Fibroblast of the conjunctiva (primary cell): ENCODE measurements around the gene PI16.
"Not testable (repeated sequence)": the region's sequence is repeated elsewhere in the genome, so short reads cannot be mapped to it uniquely, and the experiment has no call there.

ENCODE experiments used
- DNase-seq: peaks from one replicate; pipeline ENCODE4 v3.0.0-alpha.2; 2010; ENCODE audit warnings: low read depth

Gene PI16

DNA sequence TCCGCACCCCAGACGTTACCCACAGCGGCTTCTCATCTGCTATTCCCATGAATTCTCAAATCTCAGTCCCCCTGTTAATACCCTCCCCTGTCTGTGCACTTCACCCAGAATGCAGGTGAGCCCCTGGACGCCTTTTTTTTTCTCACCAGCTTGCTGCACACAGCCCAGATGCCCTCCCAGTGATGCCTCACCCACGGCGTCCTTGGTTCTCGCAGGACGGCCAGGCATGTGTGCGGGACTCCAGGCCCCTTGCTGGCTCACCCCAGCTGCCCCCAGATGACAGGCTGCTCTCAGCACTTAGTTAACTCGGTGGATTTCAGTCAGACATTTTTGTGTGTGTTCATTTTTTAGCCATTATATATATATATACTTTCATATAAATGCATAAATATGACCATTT lies 25.4 kb upstream of the PI16 start:
- no peak for DNase-seq

DNA sequence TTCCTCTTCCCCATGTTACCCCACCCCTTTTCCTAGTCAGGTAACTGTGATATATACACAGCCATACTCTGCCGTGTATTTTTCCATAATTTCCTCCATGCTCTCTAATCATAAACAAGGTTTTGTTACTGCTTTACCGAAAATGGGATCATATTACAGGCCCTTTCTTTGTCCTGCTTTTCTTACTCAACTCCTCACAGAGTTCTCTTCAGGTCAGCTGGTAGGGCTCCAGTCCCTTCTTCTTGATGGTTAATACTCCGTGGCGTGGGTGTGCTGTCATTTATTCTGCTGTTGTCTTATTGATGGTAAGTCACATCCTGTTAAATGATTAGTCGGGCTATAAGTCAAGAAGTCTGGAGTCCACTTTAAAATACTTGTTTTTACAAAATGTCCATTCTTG lies 24.9 kb upstream of the PI16 start:
- DNase-seq = peak; percentile 43

DNA sequence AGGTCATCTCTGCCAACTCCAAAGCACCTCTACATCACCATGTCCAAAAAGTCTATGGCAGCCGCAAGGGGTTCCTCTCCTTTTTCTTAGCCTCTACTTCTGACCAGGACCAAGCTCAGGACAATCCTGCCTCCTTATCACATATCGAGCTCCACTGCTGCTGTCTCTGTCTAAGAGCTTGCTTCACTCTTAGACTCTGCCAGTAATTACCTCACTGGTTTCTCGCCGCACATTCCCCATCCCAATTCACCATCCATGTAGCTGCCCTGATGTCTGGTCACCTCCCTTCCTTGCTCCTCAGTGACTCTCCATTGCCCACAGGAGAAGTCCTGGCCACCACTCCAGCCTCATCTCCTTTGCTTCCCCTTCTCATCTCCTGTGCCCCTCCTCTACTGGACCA lies 24.1 kb upstream of the PI16 start:
- no peak for DNase-seq

DNA sequence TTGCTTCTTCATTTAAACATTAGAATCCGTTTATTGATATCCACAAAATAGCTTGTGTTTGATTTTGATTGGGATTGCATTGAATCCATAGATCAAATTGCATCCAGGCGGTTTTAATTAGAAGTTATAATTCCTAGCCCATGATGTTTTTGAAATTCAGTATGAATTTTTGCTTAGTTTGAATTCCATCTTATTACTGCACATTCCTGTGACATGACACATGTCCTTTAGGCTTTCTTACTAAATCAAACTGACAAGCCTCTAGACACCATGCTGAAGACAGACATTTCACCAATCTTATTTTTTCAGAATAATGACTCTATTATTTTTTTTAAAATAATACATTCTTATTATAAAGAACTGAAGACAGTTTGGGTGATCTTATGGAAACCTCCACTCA lies 21.4 kb upstream of the PI16 start:
- peak; percentile 45 for DNase-seq

DNA sequence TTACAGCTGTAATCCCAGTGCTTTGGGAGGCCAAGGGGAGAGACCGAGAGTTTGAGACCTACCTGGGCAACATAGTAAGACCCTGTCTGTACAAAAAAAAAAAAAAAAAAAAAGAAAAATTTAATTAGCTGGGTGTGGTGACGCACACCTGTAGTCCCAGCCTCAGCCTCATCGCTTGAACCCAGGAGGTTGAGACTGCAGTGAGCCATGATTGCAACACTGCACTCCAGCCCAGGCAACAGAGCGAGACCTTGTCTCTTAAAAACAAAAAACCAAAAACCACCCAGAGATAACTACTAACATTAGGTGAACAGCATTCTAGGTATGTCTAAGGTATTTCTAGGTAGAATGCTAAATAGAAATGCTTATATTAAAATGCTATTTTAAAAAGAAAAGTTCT lies 21.0 kb upstream of the PI16 start:
- DNase-seq = no peak

DNA sequence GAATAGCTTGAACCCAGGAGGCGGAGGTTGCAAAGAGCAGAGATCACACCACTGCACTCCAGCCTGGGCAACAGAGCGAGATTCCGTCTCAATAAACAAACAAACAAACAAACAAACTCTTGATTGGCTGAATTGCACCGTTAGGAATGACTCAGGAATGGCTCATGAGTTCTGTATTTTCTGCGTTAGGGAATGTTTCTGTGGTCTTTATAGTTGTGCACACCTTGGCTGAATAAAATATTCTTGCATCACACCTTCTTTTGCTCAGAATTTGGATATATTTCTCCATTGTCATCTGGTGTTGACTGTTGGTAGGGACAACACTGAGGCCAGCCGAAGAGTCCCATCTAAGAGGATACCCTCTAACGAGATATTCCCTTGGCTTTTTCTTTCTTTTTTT lies 19.6 kb upstream of the PI16 start:
- no peak for DNase-seq

DNA sequence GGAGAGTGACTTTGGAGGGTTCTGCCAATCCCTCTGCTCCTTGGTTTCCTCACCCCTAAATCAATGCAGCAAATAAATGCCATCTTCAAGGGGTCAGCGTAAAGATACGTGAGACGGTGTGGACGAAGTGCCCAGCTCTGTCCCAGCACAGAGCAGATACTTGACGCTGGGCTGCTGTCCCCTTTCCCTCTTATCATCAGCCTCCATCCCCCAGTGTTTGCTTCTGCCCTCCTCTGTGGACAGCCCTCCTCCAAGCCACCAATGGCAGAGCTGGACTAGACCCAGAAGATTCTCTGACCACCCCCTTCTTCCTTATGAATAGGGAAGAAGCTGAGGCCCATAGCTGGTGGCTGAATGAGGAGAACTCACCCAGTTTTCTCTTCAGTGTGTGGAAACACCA lies 17.7 kb upstream of the PI16 start:
- DNase-seq = no peak

DNA sequence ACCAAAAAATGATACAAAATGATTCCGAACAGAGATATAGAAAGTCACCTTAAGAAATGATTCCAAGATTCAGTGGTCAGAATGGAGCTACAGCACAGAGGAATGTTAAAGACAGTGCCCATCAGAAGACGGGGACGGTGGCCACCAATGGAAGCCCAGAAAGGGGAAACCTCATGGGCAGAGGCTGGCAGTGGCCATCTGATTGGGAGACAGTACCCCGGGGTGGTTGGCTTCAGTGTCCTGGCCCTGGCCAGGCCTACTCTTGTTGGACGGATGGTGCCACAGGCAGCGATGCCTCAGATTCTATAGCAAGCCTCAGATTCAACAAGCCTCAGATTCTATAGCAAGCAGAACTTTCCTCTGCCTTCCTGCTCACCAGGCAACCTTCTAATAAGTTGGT lies 16.6 kb upstream of the PI16 start:
- no peak for DNase-seq

DNA sequence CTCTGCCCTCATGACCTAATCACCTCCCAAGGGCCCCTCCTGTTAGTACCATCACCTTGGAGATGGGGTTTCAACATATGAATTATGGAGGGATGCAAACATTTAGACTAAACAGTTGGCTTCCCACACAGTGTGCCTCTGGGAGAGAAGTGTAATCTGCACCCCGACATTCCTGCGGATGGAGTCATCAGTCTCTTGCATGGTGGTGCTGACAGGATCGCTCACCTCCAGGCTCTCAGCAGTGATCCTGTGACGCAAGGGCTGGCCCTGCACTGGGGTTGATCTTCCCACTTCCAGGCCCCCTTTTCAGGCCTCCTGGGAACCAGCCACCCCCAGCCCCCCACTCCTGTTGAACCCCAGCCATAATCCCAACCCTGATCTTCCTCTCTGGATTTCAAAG lies 16.0 kb upstream of the PI16 start:
- DNase-seq = peak; percentile 35

DNA sequence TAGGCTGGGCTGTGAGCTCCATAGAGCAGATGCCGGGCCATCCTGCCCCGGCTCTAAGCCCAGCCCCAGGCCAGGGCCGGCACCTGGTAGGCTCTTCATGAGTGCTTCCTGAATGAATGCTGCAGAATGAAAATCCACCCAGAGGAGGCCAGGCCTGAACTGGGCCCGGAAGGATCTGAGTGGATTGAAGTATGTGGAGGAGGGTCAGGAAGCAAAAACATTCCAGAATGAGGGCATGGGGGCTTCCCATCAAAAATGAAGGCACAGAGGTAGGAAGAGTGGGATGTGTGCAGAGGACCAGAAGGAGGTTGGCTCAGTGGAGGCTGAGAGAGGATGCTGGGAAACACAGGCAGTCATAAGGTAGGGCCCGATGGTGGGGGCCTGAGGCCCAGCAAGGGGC lies 15.5 kb upstream of the PI16 start:
- not testable (repeated sequence) for DNase-seq

DNA sequence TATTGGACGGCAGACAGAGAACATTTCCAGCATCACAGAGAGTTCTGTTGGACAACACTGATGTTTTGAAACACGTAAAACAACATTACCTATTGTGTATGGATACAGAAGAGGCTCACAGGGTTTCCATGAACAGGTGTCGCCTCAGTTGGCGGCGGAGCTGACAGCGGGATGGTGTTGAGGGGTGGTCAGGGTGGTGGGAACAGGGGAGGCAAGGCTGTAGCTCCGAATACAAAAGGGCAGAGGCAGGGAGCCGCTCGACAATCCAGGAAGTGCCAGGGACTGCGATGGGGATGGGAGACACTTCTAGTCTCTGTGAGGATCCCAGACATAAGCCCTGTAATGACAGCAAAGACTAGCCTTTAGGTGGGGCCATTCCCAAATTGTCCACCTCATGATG lies 14.5 kb upstream of the PI16 start:
- DNase-seq = no peak

DNA sequence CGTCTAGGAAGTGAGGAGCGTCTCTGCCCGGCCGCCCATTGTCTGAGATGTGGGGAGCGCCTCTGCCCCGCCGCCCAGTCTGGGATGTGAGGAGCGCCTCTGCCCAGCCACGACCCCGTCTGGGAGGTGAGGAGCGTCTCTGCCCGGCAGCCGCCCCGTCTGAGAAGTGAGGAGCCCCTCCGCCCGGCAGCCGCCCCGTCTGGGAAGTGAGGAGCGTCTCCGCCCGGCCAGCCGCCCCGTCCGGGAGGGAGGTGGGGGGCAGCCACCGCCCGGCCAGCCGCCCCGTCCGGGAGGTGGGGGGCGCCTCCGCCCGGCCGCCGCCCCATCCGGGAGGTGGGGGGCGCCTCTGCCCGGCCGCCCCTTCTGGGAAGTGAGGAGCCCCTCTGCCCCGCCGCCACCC lies 13.0 kb upstream of the PI16 start:
- DNase-seq = not testable (repeated sequence)

DNA sequence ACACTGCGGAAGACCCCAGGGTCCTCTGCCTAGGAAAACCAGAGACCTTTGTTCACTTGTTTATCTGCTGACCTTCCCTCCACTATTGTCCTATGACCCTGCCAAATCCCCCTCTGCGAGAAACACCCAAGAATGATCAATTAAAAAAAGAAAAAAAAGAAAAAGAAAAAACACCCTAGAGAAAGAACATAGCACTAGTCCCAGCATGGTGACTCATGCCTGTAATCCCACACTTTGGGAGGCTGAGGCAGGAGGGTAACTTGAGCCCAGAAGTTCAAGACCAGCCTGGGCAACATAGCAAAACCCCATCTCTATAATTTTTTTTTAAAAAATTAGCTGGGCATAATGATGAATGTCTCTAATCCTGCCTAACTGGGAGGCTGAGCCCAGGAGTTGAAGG lies 12.2 kb upstream of the PI16 start:
- not testable (repeated sequence) for DNase-seq

DNA sequence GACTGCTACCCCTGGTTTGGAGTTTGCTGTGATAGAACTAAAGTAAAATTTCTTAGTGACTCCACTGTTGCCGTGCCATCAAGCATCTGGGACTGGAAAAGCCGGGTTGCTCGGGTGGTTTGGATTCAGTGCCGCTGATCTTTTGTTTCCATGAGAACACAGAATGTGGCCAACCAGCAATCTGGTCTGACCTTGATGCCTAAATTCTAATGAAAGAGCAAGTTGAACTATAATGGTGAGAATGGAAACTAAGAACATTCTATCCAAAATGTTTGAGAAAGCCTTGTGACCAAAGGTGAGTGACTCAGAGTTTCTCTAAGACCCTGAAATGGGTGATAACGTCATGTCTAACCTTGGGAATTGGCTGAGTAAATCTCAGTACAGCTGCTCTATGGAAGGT lies 9.9 kb upstream of the PI16 start:
- no peak for DNase-seq

DNA sequence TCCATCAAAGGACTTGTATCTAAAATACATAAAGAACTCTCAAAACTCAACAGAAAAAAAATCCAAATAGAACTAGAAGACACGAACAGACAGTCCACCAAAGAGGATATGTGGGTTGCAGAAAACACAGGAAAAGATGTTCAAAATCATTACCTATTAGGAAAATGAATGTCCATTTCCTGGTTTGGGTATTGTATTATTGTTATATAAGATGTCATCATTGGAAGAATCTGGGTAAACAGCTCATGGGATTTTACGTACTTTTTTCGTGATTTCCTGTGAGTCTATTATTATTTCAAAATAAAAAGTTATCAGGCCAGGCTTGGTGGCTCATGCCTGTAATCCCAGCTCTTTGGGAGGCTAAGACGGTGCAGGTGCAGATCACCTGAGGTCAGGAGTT lies 9.2 kb upstream of the PI16 start:
- no peak for DNase-seq

DNA sequence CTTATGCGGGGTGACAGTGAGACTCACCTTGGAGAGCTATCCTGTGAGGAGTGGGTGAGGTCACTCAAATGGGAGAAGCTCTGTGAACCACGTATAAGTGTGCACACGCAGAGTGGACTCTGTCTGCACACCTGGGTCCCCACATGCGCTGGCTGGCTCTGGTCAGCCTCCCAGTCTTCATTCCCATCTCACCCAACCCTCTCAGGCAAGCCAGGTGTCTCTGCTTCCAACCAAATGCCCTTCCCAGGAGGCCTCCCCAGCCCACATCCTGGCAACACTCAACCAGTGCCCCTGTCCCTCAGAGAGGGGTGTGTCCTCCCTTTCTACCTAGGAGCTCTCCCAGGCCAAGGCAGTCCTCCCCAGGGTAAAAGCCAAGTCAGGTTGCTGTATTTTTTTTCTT lies 8.0 kb upstream of the PI16 start:
- no peak for DNase-seq

DNA sequence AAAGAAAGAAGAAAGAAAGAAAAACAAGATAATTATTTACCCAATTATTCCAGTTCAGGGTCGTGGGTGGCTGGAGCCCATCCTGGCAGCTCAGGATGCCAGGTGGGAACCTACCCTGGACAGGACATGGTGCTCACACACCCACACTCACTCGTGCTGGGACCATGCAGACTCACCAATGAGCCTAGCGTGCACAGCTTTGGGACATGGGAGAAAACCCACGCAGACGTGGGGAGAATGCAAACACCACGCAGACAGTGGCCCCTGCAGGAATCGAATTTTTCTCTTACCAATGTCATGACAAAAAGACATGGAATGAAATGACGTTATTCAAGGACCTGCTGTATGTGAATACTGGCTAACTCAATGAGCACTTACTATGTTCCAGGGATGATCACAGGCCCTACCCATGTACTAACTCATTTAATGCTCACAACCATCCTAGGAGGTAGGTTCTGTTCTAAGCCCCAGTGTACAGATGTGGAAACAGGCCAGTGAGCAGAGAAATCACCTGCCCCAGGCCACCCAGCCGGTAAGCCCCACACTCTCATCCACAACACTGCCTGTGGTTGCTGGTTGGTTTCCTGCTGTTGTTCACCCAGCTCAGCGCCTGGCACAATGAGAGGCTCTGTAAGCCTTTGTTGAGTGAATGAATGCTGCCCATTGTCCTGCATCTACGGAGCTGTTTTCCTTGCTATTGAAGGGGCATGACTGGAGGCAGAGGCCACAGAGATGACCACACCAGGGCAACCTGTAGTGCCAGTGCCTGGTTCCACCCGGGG lies 6.8 kb upstream of the PI16 start:
- DNase-seq = no peak

DNA sequence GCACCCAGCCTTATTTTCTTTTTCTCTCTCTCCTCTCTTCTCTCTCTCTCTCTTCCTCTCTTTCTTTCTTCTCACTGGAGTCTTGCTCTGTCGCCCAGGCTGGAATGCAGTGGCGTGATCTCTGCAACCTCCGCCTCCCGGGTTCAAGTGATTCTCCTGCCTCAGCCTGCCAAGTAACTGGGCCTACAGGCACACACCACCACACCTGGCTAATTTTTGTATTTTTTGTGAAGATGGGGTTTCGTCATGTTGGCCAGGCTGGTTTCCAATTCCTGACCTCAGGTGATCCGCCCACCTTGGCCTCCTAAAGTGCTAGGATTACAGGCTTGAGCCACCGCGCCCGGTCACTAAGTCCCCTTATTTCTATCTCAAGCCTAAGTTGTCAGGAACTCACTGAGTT lies 5.5 kb upstream of the PI16 start:
- not testable (repeated sequence) for DNase-seq

DNA sequence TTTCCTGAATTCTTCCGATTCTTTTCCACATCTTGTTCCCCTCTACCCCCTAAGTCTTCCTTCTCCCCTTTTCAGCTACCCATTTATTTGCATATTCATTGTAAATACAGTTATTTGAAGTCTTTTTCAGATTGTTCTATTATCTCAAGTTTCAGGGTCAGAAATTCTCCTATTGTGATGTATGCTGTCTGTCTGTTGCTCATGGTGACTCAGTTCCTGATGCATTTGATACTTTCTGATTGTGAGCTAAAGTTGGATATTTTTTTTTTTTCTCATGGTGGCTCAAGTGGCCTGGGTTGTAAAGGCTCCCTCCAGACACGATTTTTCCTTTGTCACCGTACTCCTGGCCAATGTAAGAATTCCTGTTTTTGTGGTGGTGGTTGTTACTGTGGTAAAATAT lies 4.9 kb upstream of the PI16 start:
- no peak for DNase-seq

DNA sequence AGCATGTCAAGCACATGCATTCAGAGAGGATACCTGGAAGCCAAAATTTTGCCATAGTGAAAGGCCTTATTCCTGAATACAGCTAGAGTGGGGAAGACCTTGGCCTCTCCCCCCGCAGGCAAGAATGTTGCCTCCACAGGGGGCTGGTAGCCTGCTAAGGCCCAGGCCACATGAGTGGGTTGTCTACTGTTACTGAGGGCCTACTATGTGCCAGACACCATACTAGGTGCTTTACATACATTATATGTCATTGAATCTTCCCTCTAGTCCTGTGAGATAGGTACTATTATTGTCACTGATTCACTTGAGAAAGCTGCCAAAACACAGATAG lies 642 bp upstream of the PI16 start:
- DNase-seq = no peak

DNA sequence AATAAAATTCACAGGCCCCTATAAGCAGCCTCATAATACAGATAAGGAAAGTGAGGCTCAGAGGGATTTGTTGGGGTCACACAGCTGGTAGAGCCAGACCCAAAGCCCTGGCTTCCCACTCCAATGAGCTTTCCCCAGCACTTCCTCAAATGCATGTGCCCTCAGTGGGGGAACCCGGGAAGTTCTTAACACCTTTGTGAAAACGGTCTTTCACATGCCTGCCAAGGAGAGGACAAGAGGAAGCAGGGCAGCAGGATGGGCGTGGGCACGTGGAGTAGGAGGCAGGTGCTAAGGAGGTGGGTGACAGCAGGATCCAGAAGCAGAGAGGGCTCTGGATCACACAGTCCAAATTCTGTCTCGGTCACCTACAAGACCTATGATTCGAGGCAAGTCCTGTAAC lies 598 bp downstream of the PI16 start:
- no peak for DNase-seq

DNA sequence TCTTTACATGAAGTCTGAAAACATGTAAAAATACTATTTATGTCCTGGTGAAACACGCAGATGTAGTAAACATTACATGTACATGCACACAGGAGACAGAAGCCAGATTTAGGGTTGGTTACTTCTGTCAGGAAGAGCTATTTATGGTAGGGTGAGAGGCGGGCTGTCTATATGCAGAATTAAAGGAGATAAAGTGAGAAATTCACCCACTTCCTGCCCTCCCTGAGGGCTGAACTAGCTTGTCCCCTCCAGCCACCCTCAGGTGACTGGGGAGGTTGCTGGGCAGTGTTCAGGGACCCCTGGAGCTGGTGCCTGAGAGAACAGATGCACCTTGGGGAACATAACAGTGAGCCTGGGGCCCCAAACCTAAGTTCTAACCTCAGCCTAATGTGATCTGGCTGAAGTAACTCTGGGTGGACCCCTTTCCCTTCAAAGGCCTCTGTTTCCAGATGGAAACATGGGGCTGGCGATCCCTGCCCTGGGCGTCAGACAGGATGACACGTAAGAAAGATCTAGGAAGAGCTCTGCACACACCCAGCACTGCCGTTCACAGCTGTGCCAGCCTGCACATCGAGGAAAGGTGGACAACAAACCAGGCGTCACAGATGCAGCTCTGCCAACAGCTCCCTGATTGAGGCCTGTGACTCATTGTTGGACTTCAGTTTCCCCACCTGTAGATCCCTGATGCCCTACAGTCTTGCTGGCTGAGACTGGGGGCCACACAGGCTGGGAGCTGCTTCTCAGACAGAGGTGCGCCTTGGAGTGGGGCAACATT lies 1.3 kb downstream of the PI16 start:
- no peak for DNase-seq

DNA sequence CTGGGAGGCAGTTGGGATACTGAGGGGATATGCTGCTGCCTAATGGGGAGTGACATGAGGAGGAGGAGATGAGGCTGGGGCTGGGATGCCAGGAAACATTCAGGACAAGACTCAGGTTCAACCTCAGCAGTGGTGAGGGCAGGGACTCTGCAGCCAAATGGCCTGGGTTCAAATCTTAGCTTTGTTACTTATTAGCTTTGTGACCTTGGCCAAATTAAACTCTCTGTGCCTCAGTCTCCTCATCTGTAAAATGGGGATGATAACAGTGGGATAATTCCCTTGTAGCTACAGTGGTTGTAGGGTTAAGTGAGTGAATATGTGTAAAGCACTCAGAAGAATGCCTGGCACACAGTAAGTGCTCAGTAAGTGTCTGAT lies 1.9 kb downstream of the PI16 start:
- no peak for DNase-seq

DNA sequence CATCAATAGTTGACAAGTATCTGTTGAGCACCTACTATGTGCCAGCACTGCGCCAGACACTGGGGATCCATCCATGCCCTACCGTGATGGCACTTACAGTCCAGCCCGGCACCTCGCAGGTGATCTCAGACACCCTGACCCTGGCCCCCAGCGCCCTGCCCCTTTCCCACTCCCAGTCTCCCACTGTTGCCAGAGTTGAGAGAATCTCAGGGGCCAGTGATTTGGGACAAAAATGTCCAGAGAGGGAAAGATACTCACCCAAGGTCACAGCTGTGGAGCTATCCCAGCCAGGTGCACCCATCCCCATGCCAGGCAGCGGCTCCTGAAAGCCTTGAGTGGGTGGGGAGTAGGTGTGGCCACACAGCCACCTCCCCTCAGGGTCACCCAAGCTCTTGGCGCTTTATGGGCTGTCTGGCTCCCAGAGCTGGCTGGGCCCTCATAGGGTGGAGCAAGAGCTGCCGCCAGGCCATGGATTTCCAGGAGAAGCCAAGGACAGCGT lies 3.3 kb downstream of the PI16 start:
- DNase-seq = no peak
